HG02623 (cell line): Measurements from ENCODE around the gene NFIA.
"Not testable (repeated sequence)": the region's sequence is repeated elsewhere in the genome, so short reads cannot be mapped to it uniquely, and the experiment has no call there.

Source experiments
- ATAC-seq: cut with Tn5 transposase; IDR thresholded peaks from one replicate; pipeline ENCODE4 v1.9.1; 2021; ENCODE audit warnings: moderate library complexity; ENCODE audit not compliant: unreplicated experiment

NFIA gene

GRCh38 chr1:61125895-61126294, 43.5 kb downstream of the NFIA start:
- ATAC-seq: no peak

DNA sequence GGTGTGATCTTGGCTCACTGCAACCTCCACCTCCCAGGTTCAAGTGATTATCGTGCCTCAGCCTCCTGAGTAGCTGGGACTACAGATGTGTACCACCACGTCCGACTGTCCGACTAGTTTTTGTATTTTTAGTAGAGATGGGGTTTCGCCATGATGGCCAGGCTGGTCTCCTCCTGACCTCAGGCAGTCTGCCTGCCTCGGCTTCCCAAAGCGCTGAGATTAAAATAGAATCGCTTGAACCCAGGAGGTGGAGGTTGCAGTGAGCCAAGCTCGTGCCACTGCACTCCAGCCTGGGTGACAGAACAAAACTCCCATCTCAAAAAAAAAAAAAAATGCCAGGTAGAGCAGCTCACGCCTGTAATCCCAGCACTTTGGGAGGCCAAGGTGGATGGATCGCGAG, 44.5 kb downstream of the NFIA start:
- ATAC-seq: not testable (repeated sequence)

GRCh38 chr1:61130338-61131000, 48.1 kb downstream of the NFIA start:
- no peak for ATAC-seq

- ATAC-seq: no peak
These were observed 48.9 kb downstream of the NFIA start for GRCh38 chr1:61131248-61131647.

DNA sequence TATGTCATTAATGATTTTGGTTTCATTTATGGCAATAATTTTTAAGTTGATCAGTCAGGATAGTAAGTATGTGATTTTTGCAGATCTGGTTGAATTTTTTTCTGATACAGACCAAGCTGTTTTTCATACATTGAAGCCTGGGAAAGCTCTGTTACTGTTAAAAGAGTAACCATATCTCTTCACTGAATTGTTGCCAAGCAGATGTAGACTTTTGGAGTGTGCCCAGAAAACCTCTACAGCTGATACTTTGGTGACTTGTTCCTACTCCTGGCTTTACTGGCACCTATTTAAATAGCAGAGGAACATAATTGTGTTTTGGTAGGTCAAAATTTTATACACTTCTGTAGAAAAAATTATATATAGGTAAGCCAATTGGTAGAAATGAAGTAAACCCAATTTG, 49.4 kb downstream of the NFIA start:
- no peak for ATAC-seq

GRCh38 chr1:61132176-61132638, 49.8 kb downstream of the NFIA start:
- ATAC-seq: no peak

DNA sequence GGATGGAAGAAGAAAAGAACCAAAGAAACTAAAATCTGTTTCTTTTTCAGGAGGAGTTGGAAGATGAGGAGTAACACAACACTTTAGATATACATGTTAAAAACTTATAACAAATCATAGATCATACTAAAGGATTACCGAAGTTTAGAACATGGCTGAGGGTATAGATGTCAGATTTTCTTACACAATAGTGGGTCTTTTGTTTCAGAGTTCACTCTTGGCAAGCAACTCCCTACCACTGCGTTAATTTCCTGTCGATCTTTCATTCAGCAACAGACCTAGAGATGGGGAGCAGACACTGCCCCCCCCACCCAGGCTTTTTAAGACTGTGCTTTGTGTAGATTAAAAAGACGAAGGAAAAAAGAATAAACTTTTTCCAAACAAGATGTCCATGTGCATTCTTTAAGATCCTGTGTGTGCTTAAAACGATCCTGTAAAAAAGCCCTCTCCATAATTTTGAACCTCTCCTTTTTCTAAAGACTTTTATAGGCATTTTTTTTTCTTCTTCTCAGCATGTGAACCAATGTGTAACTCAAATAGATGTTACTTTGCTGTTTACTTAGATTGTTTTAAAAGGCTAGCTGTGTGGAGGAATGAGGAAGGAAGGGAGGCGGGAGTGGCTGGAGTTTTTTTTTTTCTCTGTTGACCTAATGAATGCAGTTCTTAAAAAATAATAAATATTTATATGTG, 50.4 kb downstream of the NFIA start:
- ATAC-seq: no peak

- ATAC-seq: no peak
These were observed 51.1 kb downstream of the NFIA start for GRCh38 chr1:61133335-61134019.

- no peak for ATAC-seq
These were observed 52.9 kb downstream of the NFIA start for GRCh38 chr1:61135291-61135690.

GRCh38 chr1:61138305-61138704, 55.9 kb downstream of the NFIA start:
- ATAC-seq: no peak

GRCh38 chr1:61138921-61139774, 56.8 kb downstream of the NFIA start:
- ATAC-seq: no peak

DNA sequence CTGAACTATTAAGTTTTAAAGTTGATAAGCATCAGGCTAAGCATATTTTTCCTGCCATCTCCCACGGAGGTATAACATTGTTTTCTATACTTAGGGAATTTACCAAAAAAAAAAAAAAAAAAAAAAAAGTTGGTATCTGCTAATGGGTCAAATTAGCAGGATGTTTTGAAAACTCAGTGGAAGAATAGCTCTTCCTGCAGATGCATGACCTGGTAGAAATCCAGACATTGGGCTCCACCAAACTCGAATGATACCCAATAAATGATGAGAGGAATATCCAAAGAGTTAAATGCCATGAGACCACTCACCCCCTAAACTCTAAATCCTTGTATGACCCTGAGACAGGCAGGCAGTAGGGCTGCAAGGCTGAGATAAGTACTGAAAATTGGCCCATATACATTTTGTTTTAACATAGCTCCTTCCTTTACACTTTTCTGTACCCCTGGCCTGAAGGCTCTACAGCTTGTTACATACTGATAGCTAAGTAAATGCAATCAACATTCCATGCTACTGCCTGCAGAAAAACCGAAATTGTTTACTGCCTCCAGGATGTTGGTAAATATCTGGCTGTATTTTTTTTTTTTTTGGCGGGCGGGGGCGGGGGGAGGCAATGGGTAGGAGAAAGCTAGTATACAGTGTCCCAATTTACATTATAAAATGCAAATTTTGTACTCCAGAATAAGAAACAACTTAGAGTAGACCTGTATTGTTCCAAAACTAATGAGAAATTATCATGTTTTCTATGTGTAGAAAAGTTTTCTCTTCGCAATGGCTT, 57.6 kb downstream of the NFIA start:
- ATAC-seq: no peak

DNA sequence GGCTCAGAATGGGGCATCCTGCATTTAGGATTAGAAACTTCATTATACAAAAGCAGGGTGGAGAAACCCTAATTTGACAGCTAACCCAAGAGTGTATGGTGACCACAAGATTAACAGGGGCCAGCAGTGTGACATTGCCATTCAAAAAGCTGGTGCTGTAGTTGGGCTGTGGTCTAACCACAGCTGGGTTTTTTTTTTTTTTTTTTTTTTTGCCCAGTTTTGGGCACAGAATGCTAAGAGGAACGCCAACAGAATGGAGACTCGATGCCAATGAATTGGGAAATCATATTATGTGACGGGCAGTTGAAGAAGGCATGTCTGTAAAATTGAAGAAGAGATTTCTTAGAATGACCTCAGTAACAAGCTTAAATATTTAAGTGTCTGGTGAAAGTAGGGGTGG, 58.4 kb downstream of the NFIA start:
- ATAC-seq: no peak

DNA sequence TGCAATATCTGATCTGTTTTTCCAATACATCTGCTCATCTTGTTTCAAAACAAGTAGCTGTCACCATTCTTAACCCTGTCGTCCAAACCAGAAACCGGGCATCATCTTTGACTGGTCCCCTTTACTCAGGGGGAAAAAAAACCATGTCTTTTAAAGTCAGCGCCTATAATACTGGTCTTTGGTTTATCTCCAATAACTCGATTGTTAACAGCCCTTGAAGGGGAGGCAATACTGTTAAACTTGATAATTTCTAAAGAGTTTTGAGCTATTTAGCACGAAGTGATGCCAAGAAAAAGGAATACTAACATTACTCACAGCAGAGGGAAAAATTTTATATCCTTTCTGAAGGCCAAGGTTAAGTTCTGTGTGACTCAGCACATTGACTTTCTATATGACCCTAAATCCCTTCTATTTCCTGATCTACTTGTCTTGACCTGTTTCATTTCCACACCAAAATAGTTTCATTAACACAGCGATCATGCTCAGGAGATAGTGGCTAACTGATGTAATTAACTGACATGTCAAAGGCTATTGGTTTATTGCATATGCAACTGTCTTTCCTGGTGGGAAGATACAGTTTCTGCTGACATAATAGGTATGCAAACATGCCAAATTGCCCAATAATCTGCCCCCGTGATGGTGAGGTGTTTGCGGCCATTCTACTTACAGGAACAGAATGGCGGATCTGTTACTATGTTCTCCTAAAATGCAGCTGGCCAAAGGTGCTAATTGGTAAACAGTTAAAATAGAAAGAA, 59.1 kb downstream of the NFIA start:
- ATAC-seq: no peak

GRCh38 chr1:61142043-61142440, 59.7 kb downstream of the NFIA start:
- no peak for ATAC-seq

DNA sequence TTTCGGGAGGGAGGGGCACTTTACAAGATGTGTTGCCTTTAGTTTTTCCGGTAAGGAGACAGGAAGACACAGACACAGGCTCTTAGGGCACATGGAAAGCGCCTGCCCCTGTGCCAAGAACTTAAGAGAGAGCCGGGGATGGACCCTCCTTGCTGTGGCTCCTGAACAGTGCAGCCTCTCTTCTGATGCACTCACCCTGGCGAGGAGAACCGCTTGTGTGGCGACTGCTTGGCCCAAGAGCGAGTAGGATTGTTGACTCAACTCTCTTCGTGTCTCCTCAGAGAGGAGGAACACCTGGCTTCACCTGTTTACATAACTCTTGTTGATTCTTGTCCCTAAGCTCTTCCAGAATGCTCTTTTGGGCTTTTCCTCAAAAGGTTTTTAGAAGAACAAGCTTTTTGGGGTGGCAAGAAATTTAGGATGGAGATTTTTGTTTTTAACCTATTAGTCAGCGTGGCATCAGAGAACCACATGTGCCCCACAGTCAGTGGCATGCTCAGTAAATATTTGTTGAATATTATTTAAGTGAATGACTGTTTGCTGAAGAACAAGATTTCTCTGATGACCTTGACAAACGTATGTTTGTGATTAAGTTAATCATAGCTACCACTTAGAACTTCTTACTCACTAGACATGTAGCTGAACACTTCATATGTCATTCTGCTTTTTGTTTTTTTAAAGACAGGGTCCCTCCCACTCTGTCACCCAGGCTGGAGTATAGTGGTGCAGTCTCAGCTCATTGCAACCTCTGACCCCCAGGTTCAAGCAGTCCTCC, 60.6 kb downstream of the NFIA start:
- ATAC-seq: no peak

DNA sequence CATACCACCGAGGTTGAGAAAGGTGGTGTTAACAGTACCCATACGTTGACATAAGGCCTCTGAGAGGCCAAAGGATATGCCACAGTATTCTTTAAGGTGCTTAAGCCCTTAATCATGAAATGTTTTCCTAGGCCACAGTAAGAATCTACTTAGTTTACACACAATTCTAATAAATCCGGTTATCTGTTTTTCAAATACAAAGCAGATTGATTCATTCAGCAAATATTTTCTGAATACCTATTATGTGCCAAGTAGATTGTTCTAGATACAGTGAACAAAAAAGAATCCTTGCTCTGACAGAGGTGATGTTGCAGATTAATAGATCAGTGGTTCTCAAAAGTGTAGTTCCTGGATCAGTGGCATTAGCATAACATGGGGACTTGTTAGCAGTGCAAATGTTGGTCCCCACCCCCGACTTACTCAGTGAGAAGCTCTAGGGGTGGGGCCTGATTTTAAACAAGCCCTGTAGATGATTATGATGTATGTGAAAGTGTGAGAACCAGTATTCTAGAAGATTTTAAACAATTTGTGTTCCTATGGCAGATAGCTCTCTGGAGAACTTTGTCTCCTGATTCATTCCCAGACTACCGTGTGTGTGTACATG, 61.6 kb downstream of the NFIA start:
- ATAC-seq: no peak

GRCh38 chr1:61149010-61149860, 66.9 kb downstream of the NFIA start:
- ATAC-seq: no peak
